Measurements from ENCODE around the gene TNS4.

DNA sequence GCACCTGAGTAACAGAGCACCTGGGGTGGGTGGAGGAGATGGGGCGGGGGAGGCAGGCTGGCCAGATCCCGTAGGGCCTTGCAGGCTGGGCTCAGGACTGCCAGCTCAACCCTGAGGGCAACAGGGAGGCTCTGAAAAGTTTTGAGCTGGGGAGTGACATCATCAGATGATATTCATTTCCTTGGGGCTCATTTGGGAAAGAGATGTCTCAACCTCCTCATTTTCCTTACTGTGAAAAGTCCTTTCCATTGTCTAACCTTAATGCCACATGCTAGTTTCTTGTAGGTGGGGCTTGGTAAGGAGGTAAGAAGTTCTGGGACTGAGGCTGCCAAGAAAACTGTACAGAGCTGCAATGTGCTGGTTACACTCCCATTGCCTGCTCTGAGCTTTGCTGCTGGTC, 3.7 kb downstream of the TNS4 start:
- TF ChIP-seq, protein P1, sequence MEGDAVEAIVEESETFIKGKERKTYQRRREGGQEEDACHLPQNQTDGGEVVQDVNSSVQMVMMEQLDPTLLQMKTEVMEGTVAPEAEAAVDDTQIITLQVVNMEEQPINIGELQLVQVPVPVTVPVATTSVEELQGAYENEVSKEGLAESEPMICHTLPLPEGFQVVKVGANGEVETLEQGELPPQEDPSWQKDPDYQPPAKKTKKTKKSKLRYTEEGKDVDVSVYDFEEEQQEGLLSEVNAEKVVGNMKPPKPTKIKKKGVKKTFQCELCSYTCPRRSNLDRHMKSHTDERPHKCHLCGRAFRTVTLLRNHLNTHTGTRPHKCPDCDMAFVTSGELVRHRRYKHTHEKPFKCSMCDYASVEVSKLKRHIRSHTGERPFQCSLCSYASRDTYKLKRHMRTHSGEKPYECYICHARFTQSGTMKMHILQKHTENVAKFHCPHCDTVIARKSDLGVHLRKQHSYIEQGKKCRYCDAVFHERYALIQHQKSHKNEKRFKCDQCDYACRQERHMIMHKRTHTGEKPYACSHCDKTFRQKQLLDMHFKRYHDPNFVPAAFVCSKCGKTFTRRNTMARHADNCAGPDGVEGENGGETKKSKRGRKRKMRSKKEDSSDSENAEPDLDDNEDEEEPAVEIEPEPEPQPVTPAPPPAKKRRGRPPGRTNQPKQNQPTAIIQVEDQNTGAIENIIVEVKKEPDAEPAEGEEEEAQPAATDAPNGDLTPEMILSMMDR (IDR thresholded peaks at IDR 0.05) = no peak
- no peak for TF ChIP-seq EZH2phosphoT487 (IDR thresholded peaks at IDR 0.05)
- TF ChIP-seq EZH2 (IDR thresholded peaks at IDR 0.05) = no peak
